CD4-positive, CD25-positive, alpha-beta regulatory T cell (primary cell): ENCODE results near the gene MAST4. TPM values are rescaled to one million over a fixed set of nuclear protein-coding genes. Genes with fewer than 3 reads are reported as not detected.
A peak's percentile ranks its signal among the peaks of the same experiment; 100 is the strongest.

Experiments used
- ATAC-seq, 2 donors: fragments of 150-1000 bp; cut with Tn5 transposase; one replicate each; pipeline ENCODE4 v1.10.0; 2021; ENCODE audit warnings: low read depth in 2 of 2, moderate number of reproducible peaks in 2 of 2, moderate library complexity in 1 of 2
- DNase-seq, 3 donors: peaks; one replicate each; pipeline versions ENCODE4 v3.0.0 to v3.0.0-alpha.2; 2012 to 2022; ENCODE audit warnings: mixed read lengths in 1 of 3
- H3K27ac ChIP-seq: one replicate; pipeline ENCODE4 v1.7.0; 2013; ENCODE audit warnings: mild to moderate bottlenecking, low read length; ENCODE audit not compliant: insufficient read depth, poor library complexity, severe bottlenecking
- H3K27me3 ChIP-seq: one replicate; pipeline ENCODE4 v1.7.0; 2013; ENCODE audit warnings: low read length; ENCODE audit not compliant: control insufficient read depth, insufficient read depth
- H3K36me3 ChIP-seq: one replicate; pipeline ENCODE4 v1.7.0; 2013; ENCODE audit warnings: mild to moderate bottlenecking, low read length, moderate library complexity; ENCODE audit not compliant: control insufficient read depth, insufficient read depth
- H3K4me1 ChIP-seq: 2 replicates; pipeline ENCODE4 v1.7.0; 2013; ENCODE audit warnings: mild to moderate bottlenecking, low read length; ENCODE audit not compliant: insufficient read depth, control insufficient read depth, poor library complexity, severe bottlenecking
- H3K4me3 ChIP-seq: one replicate; pipeline ENCODE4 v1.7.0; 2013; ENCODE audit warnings: low read depth, mild to moderate bottlenecking, low read length, moderate library complexity
- H3K9me3 ChIP-seq, 2 experiments: 1 replicate in 1 of 2; 2 replicates in 1 of 2; pipeline ENCODE4 v1.7.0; 2013; ENCODE audit warnings: low read length in 2 of 2, mild to moderate bottlenecking in 1 of 2, moderate library complexity in 1 of 2; ENCODE audit not compliant: control insufficient read depth in 2 of 2
- H3K27ac Mint-ChIP-seq, 3 donors: one replicate each; pipeline ENCODE4 v1.8.0; 2020 to 2022; ENCODE audit warnings: mild to moderate bottlenecking in 3 of 3, mixed read lengths in 3 of 3, moderate library complexity in 2 of 3
- H3K27me3 Mint-ChIP-seq: one replicate; pipeline ENCODE4 v1.8.0; 2022; ENCODE audit warnings: mild to moderate bottlenecking, mixed read lengths
- H3K36me3 Mint-ChIP-seq: one replicate; pipeline ENCODE4 v1.8.0; 2020; ENCODE audit warnings: mixed read lengths
- H3K4me1 Mint-ChIP-seq, 4 donors: one replicate each; pipeline ENCODE4 v1.8.0; 2020 to 2022; ENCODE audit warnings: mixed read lengths in 4 of 4, mild to moderate bottlenecking in 1 of 4
- H3K4me3 Mint-ChIP-seq, 4 donors: one replicate each; pipeline ENCODE4 v1.8.0; 2020 to 2022; ENCODE audit warnings: mild to moderate bottlenecking in 4 of 4, mixed read lengths in 4 of 4, moderate library complexity in 3 of 4
- H3K9me3 Mint-ChIP-seq, 7 donors: one replicate each; pipeline ENCODE4 v1.8.0; 2020 to 2022; ENCODE audit warnings: mixed read lengths in 7 of 7, mild to moderate bottlenecking in 3 of 7, moderate library complexity in 2 of 7
- polyA plus RNA-seq, 4 donors: library from polyadenylated mRNA; unstranded; fragments of 300-500 nt; fragmentation: Illumina TruSeq; gene quantifications; one replicate each; pipeline ENCODE4 v1.2.3, GENCODE V29; 2021
- total RNA-seq: library from RNA; stranded (reverse); gene quantifications from one replicate; pipeline ENCODE4 v1.2.3, GENCODE V29; 2022

MAST4 gene
- total and polyA plus RNA-seq, 5 donors from 2014 or later: 11.7 to 54.1 (median 12.7) TPM

DNA sequence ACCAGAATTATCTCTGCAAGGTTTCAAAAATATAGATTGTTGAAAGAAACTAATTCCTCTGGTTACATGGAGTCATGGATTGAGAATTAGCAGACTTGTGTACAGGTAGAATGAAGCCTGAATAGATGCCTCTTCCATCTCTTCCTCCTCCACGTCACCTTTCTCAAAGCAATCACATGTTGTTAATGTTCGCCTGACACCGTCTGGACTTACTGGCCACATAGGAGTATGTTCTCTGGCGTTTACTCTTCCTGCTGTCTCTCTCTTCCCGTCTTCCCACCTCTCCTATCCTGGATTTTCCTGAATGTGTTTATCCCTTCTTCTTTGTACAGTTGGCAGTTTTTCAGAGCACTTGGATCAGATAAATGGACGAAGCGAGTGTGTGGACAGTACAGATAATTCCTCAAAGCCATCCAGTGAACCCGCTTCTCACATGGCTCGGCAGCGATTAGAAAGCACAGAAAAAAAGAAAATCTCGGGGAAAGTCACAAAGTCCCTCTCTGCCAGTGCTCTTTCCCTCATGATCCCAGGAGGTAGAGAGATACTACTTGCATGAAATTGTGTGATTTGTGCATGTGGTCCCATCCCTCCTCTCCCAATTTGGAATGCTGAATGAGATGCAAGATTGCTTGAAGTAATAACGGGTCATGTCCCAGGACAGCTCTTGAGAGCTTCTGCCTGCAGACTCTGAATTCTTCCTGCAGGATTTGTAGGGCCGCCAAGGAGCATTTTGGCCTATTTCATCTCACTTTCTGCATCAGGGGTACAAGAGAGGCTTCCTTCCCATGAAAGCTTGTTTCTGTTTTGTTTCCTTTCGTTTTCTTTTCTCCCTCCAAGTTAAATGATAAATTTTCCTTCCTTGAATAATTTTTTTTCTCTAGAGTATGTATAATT, 553.1 kb downstream of the MAST4 start:
- no peaks in the 10 kb centered on the region for H3K27me3 Mint-ChIP-seq
- Histone ChIP-seq H3K4me3 (no peak overlapping the region), H3K4me1 (no peaks in the 10 kb centered on the region), H3K9me3 (no peaks in the 10 kb centered on the region), H3K27ac (no peak overlapping the region), H3K27me3 (no peaks in the 10 kb centered on the region), H3K36me3 (peaks cover 90% of the 10 kb centered on the region)
- H3K9me3 Mint-ChIP-seq: no peaks in the 10 kb centered on the region
- DNase-seq (no peak), ATAC-seq (no peak)
- peaks cover 80% of the 10 kb centered on the region for H3K36me3 Mint-ChIP-seq
- peak overlapping the region in 2 of 3 donors; percentile 22 to 39 for H3K27ac Mint-ChIP-seq
- H3K4me3 Mint-ChIP-seq: no peak overlapping the region
- H3K4me1 Mint-ChIP-seq: peaks cover 0 to 4% (median 1%) of the 10 kb centered on the region in 4 donors

DNA sequence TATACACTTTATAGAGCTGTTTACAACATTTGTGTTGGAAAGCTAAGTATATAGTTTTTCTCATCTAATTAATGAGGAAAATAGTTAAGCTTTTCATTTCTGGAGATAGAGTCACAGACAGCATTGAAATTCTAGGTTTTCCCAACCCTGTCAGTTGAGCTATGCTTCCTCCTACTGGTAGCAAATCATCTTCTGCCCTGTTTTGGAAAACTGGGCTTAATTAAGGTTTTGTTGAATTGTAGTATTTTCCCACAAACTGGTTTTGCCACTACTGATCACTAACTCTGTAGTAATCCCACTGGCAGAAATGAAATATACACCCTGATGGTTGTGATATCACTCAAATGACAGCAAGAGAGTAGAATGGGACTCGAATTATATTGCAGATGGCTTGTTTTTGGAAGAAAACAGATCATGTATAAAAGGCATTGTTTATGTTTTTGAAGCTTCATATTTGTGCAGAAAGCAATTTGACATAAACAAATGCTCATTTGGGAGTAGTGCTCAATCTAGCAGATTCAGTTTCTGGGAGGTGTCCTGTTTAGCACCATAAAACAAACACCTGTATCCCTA, 553.8 kb downstream of the MAST4 start:
- no peak for ATAC-seq
- Histone ChIP-seq H3K27me3 (no peaks in the 10 kb centered on the region), H3K36me3 (peaks cover 88% of the 10 kb centered on the region), H3K27ac (no peak overlapping the region), H3K9me3 (no peaks in the 10 kb centered on the region), H3K4me1 (no peaks in the 10 kb centered on the region), H3K4me3 (no peak overlapping the region)
- Mint-ChIP-seq H3K36me3 (peaks cover 79% of the 10 kb centered on the region), H3K9me3 (no peaks in the 10 kb centered on the region), H3K27me3 (no peaks in the 10 kb centered on the region), H3K27ac (peak overlapping the region in 2 of 3 donors; percentile 17 to 22), H3K4me1 (peaks cover 0 to 4% (median 1%) of the 10 kb centered on the region in 4 donors), H3K4me3 (no peak overlapping the region)
- DNase-seq: no peak

DNA sequence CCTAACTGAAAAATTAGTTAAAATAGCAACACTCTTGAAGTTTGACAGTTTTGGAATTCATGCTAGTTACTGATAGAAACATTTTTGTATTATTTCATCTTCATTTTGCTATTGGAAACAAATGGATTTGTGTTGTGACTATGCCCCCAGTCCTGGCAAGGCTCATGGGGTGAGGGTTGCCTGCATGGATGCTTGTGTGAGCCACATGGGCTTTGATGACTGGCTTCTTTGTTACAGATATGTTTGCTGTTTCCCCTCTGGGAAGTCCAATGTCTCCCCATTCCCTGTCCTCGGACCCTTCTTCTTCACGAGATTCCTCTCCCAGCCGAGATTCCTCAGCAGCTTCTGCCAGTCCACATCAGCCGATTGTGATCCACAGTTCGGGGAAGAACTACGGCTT, 556.2 kb downstream of the MAST4 start:
- peaks cover 9 to 14% (median 13%) of the 10 kb centered on the region in 4 donors for H3K4me1 Mint-ChIP-seq

GRCh38 chr5:67153292-67153691, 557.1 kb downstream of the MAST4 start:
- Histone ChIP-seq H3K27ac (no peak overlapping the region), H3K9me3 (no peaks in the 10 kb centered on the region), H3K36me3 (peaks cover 58% of the 10 kb centered on the region), H3K4me3 (no peak overlapping the region), H3K4me1 (peaks cover 17% of the 10 kb centered on the region), H3K27me3 (no peaks in the 10 kb centered on the region)
- no peak overlapping the region for H3K27ac Mint-ChIP-seq
- no peak for DNase-seq
- H3K9me3 Mint-ChIP-seq: no peaks in the 10 kb centered on the region
- peaks cover 49% of the 10 kb centered on the region for H3K36me3 Mint-ChIP-seq
- H3K4me3 Mint-ChIP-seq: no peak overlapping the region
- no peak for ATAC-seq
- H3K27me3 Mint-ChIP-seq: no peaks in the 10 kb centered on the region
- H3K4me1 Mint-ChIP-seq: peaks cover 11 to 22% (median 17%) of the 10 kb centered on the region in 4 donors

More for the DNA sequence above, 556.2 kb downstream of the MAST4 start:
- Mint-ChIP-seq H3K27ac (no peak overlapping the region), H3K27me3 (no peaks in the 10 kb centered on the region), H3K4me3 (no peak overlapping the region), H3K9me3 (no peaks in the 10 kb centered on the region), H3K36me3 (peaks cover 58% of the 10 kb centered on the region)
- DNase-seq (no peak), ATAC-seq (no peak)
- peaks cover 9% of the 10 kb centered on the region for H3K4me1 ChIP-seq
- H3K4me3 ChIP-seq: no peak overlapping the region
- H3K27me3 ChIP-seq: no peaks in the 10 kb centered on the region
- H3K36me3 ChIP-seq: peaks cover 66% of the 10 kb centered on the region
- no peaks in the 10 kb centered on the region for H3K9me3 ChIP-seq
- no peak overlapping the region for H3K27ac ChIP-seq

- H3K4me3 ChIP-seq: no peak overlapping the region
- Mint-ChIP-seq H3K27ac (peak overlapping the region in 2 of 3 donors; percentile 14 to 65), H3K36me3 (peaks cover 36% of the 10 kb centered on the region), H3K4me3 (no peak overlapping the region), H3K27me3 (no peaks in the 10 kb centered on the region), H3K9me3 (no peaks in the 10 kb centered on the region), H3K4me1 (peaks cover 10 to 35% (median 23%) of the 10 kb centered on the region in 4 donors)
- ATAC-seq (no peak), DNase-seq (no peak)
- peaks cover 29% of the 10 kb centered on the region for H3K4me1 ChIP-seq
- H3K36me3 ChIP-seq: peaks cover 44% of the 10 kb centered on the region
- no peak overlapping the region for H3K27ac ChIP-seq
- no peaks in the 10 kb centered on the region for H3K9me3 ChIP-seq
- H3K27me3 ChIP-seq: no peaks in the 10 kb centered on the region
Measured at GRCh38 chr5:67154556-67155206, 558.5 kb downstream of the MAST4 start.

DNA sequence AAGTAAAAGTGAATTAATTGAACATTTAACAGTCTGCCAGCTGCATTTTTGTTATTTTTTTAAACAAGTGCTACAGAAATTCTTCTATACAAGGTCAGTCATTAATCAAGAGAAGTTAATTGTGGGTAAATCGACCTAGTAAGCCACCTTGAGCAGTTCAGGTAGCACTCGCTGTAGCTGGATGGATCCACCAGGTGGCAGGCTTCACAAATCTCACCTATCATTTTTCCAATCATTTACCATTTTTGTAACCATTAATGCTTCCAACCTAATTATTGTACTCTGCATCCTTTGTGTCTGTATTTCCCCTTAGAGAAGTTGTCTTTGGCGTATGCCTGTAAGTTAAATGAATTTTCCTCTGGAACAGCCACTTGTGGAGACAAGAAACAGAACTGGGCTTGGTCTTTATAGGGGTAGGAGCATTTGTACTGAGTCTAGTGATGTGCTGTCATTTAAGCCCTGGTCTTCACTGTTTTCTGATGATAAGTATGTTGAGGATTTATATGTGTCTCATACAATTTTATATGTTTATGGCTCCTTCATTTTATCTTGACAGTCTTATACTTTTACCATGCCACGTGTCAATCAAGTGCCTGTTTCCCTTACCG, 560.9 kb downstream of the MAST4 start:
- H3K36me3 Mint-ChIP-seq: peaks cover 18% of the 10 kb centered on the region
- H3K4me1 Mint-ChIP-seq: peaks cover 27 to 59% (median 42%) of the 10 kb centered on the region in 4 donors
- H3K9me3 Mint-ChIP-seq: no peaks in the 10 kb centered on the region
- Histone ChIP-seq H3K9me3 (no peaks in the 10 kb centered on the region), H3K27me3 (no peaks in the 10 kb centered on the region), H3K4me3 (no peak overlapping the region), H3K4me1 (peaks cover 53% of the 10 kb centered on the region), H3K36me3 (peaks cover 26% of the 10 kb centered on the region), H3K27ac (peak overlapping the region; percentile 52)
- H3K27me3 Mint-ChIP-seq: no peaks in the 10 kb centered on the region
- H3K27ac Mint-ChIP-seq: peak overlapping the region; percentile 89 to 98 (median 91)
- peak overlapping the region in 3 of 4 donors; percentile 37 to 46 (median 42) for H3K4me3 Mint-ChIP-seq
- ATAC-seq: peak in 1 of 2 donors; percentile 40
- DNase-seq: peak; percentile 35 to 81 (median 67)

DNA sequence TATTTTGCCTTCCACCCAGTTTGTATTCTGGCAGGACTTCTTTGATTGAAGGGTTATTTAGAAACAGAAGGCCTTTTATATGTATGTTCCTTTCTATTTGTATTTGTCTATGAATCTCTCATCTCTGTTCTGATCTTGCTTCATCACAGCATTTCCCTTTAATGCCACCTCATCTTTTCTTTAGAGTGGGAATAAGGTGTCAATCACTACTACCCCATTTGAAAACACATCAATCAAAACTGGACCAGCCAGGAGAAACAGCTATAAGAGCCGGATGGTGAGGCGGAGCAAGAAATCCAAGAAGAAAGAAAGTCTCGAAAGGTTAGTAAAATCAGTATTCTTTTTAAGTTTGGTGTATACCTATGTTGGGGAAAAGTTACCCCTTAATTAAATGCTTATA, 564.1 kb downstream of the MAST4 start:
- Mint-ChIP-seq H3K4me1 (peaks cover 32 to 87% (median 56%) of the 10 kb centered on the region in 4 donors), H3K9me3 (no peaks in the 10 kb centered on the region), H3K36me3 (peaks cover 14% of the 10 kb centered on the region), H3K4me3 (peak overlapping the region; percentile 49 to 72 (median 58)), H3K27me3 (no peaks in the 10 kb centered on the region), H3K27ac (peak overlapping the region; percentile 90 to 100 (median 95))
- no peaks in the 10 kb centered on the region for H3K27me3 ChIP-seq
- ATAC-seq (no peak), DNase-seq (no peak)
- H3K4me3 ChIP-seq: peak overlapping the region; percentile 79
- peaks cover 25% of the 10 kb centered on the region for H3K36me3 ChIP-seq
- H3K27ac ChIP-seq: peak overlapping the region; percentile 90
- H3K9me3 ChIP-seq: no peaks in the 10 kb centered on the region
- H3K4me1 ChIP-seq: peaks cover 85% of the 10 kb centered on the region
